MCF 10A (cell line): ENCODE results near the gene UBTD2. TPM values are rescaled to one million over a fixed set of nuclear protein-coding genes. Genes with fewer than 3 reads are reported as not detected.

Experiments
- BruUV-seq: library from RNA; stranded (reverse); fragments of 400-500 nt; replicated peaks from 2 replicates; lab custom pipeline; 2021; lab: Mats Ljungman, UMichigan
- CTCF ChIA-PET: fragments of 300-600 bp; sonication (Branson Sonifier 250); formaldehyde crosslinking; extraction: SDS; loops from one replicate; lab custom pipeline; 2021; ENCODE audit warnings: antibody characterized with exemption, inconsistent platforms; lab: Yijun Ruan, JAX
- POLR2A ChIA-PET: fragments of 300-600, 350-650 bp; sonication (Branson Sonifier 250); formaldehyde crosslinking; extraction: SDS; loops from one replicate; lab custom pipeline; 2020; ENCODE audit warnings: antibody characterized with exemption, inconsistent platforms; lab: Yijun Ruan, JAX
- DNase-seq: peaks from one replicate; pipeline ENCODE4 v3.0.0-alpha.2; 2018; ENCODE audit not compliant: unreplicated experiment
- H3K27ac Mint-ChIP-seq: one replicate; pipeline ENCODE4 v1.8.0; 2022; ENCODE audit warnings: mild to moderate bottlenecking, low read depth, mixed read lengths; ENCODE audit not compliant: unreplicated experiment
- H3K27me3 Mint-ChIP-seq: one replicate; pipeline ENCODE4 v1.8.0; 2022; ENCODE audit warnings: mixed read lengths; ENCODE audit not compliant: insufficient read depth, unreplicated experiment
- H3K36me3 Mint-ChIP-seq: one replicate; pipeline ENCODE4 v1.8.0; 2022; ENCODE audit warnings: mild to moderate bottlenecking, moderate library complexity, mixed read lengths; ENCODE audit not compliant: insufficient read depth, unreplicated experiment
- H3K4me1 Mint-ChIP-seq: one replicate; pipeline ENCODE4 v1.8.0; 2022; ENCODE audit warnings: mixed read lengths; ENCODE audit not compliant: insufficient read depth, unreplicated experiment
- H3K4me3 Mint-ChIP-seq: one replicate; pipeline ENCODE4 v1.8.0; 2022; ENCODE audit warnings: mild to moderate bottlenecking, moderate library complexity, mixed read lengths; ENCODE audit not compliant: unreplicated experiment
- H3K9me3 Mint-ChIP-seq: one replicate; pipeline ENCODE4 v1.8.0; 2022; ENCODE audit warnings: mixed read lengths; ENCODE audit not compliant: unreplicated experiment
- intact Hi-C: fragments of 100-400 bp; cut with micrococcal nuclease; formaldehyde crosslinking; loops from 2 replicates; pipeline ENCODE4 v1.14.1; 2022
- total RNA-seq: library from RNA; stranded (reverse); gene quantifications from 2 replicates; pipeline ENCODE4 v1.2.3, GENCODE V29; 2022
- TF ChIP-seq, protein P1 (sequence below): fragments of 200-600 bp; IDR thresholded peaks from one replicate; pipeline ENCODE4 v1.8.0; 2022; ENCODE audit warnings: antibody characterized with exemption, mild to moderate bottlenecking; ENCODE audit not compliant: unreplicated experiment

The UBTD2 gene
- total RNA-seq, 1 experiment from 2014 or later, result 24.1 TPM

DNA sequence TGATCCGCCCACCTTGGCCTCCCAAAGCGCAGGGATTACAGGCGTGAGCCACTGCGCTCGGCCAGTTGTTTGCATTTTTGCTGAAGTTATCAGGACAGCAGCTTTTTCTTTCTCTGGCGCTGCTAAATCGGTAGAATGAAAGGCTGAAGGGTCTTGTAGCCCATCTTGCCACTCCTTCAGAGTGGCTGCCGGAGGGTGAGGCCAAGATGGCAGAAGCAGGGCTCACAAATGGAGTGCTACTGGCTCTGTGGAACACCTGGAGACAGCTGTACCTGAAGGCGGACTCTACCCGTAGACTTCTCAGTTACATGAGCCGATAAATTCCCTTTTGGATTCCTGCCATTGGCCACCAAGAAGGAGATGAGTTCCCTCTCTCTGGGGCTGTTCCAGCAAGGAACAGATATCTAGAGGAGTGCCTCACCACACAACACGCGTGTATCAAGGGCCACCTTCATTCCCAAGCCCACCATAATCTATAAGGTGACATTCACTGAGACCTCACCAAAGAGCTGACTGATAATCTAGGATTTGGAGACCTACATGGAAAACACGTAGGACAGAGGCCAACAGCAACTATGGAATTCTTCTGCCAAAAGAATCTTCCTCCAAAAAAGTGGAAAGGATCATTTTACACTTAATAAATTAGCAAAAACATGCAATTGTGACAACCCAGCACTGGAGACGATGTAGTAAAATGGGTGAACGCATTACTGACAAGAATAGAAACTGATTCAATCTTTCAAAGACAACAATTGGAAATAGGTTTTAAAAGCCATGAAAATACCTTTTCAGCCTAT, 117.3 kb downstream of the UBTD2 start:
- CTCF ChIA-PET, result interaction anchor here (0.6 to 1.1 kb wide), 3 partner anchors 13 to 60 kb away, joined by 3 read pairs; no protein-coding TSS in a partner anchor
- POLR2A ChIA-PET, result no interaction called here
- Mint-ChIP-seq H3K4me1 (peaks cover 5% of the 10 kb centered on the region), H3K36me3 (peaks cover 15% of the 10 kb centered on the region), H3K27ac (no peak overlapping the region), H3K27me3 (no peaks in the 10 kb centered on the region), H3K9me3 (no peaks in the 10 kb centered on the region), H3K4me3 (no peak overlapping the region)
- BruUV-seq, result no TSS peak
- TF ChIP-seq, protein P1, sequence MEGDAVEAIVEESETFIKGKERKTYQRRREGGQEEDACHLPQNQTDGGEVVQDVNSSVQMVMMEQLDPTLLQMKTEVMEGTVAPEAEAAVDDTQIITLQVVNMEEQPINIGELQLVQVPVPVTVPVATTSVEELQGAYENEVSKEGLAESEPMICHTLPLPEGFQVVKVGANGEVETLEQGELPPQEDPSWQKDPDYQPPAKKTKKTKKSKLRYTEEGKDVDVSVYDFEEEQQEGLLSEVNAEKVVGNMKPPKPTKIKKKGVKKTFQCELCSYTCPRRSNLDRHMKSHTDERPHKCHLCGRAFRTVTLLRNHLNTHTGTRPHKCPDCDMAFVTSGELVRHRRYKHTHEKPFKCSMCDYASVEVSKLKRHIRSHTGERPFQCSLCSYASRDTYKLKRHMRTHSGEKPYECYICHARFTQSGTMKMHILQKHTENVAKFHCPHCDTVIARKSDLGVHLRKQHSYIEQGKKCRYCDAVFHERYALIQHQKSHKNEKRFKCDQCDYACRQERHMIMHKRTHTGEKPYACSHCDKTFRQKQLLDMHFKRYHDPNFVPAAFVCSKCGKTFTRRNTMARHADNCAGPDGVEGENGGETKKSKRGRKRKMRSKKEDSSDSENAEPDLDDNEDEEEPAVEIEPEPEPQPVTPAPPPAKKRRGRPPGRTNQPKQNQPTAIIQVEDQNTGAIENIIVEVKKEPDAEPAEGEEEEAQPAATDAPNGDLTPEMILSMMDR, result no peak
- intact Hi-C loops, result no loop called here
- DNase-seq, result no peak

DNA sequence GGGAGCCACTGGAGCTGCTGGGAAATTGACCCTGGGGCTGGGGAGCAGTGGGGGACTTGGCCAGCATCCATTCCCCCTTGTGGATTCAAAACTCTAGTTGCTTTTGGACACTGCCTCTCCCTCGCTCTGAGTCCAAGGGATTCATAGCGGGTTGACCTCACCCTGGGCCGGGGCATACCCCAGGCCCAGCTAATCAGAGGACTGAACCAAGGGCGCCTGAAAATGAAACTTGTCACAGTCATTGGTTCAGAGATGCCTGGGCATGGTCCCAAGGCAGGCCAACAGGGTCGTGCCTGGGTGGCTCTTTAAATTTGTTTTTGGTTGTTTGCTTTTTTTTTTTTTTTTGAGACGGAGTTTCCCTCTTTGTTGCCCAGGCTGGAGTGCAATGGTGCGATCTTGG, 118.1 kb downstream of the UBTD2 start:
- peaks cover 5% of the 10 kb centered on the region for H3K4me1 Mint-ChIP-seq
- ChIA-PET CTCF (interaction anchor here (0.6 to 1.0 kb wide), 2 partner anchors 14 to 187 kb away, joined by 3 read pairs; no protein-coding TSS in a partner anchor), POLR2A (no interaction called here)
- intact Hi-C loops, result no loop called here
- H3K27ac Mint-ChIP-seq, result no peak overlapping the region
- no peaks in the 10 kb centered on the region for H3K9me3 Mint-ChIP-seq
- H3K4me3 Mint-ChIP-seq, result no peak overlapping the region
- H3K36me3 Mint-ChIP-seq, result peaks cover 16% of the 10 kb centered on the region
- no peak for DNase-seq
- no TSS peak for BruUV-seq
- no peaks in the 10 kb centered on the region for H3K27me3 Mint-ChIP-seq
- TF ChIP-seq, protein P1, result no peak

DNA sequence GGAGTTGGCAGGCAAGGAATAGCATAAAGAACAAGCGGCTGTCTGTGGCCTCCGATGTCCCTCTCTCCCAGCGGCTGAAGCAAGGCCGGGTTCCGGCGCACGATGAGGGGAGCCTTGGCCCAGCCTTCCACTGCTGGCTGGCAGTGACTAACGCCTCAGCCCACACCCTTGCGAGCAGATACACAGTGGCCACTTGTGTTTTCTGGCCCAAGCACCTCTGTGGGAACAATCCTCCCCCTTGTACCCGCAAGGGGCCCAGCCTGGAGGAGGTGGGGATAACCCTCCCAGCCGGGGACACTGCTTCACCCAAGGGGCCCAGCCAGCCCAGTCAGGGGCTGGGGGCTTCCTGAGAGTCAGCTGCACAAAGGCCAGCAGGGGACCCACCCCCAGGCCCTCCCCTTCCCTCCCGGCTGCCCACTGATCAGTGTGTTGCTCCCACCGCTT, 118.8 kb downstream of the UBTD2 start:
- DNase-seq, result no peak
- Mint-ChIP-seq H3K4me1 (peaks cover 5% of the 10 kb centered on the region), H3K4me3 (no peak overlapping the region), H3K27me3 (no peaks in the 10 kb centered on the region), H3K27ac (no peak overlapping the region), H3K36me3 (peaks cover 15% of the 10 kb centered on the region), H3K9me3 (no peaks in the 10 kb centered on the region)
- ChIA-PET POLR2A (no interaction called here), CTCF (interaction anchor here (0.6 kb wide), 1 partner anchor 187 kb away, joined by 3 read pairs; no protein-coding TSS in a partner anchor)
- TF ChIP-seq, protein P1, result no peak
- no TSS peak for BruUV-seq
- intact Hi-C loops, result no loop called here

DNA sequence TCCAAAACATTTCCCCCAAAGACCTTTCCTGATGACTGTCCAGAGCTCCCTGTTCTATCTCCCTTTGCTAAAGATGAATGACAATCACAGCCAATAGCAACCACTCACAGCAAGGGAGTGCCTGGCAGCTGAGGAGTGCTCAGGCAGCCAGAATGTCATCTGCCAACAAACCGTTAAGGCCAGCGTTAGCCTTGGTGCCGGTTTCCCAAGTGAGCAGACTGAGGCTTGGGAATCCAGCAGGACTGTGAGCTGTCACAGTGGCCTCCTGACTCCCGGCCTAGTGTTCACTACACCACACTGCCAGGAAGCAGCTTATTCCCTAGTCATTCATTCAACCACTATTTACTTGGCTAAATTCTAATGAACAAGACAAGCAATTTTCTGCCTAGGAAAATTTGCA, 120.2 kb downstream of the UBTD2 start:
- Mint-ChIP-seq H3K4me1 (peaks cover 5% of the 10 kb centered on the region), H3K27me3 (no peaks in the 10 kb centered on the region), H3K9me3 (no peaks in the 10 kb centered on the region), H3K27ac (no peak overlapping the region), H3K4me3 (no peak overlapping the region), H3K36me3 (peaks cover 10% of the 10 kb centered on the region)
- DNase-seq, result no peak
- BruUV-seq, result no TSS peak
- TF ChIP-seq, protein P1, result no peak
- intact Hi-C loops, result no loop called here
- CTCF ChIA-PET, result interaction anchor here (0.6 to 1.1 kb wide), 2 partner anchors 22 kb away, joined by 3 read pairs; no protein-coding TSS in a partner anchor
- POLR2A ChIA-PET, result interaction anchor here (1.0 kb wide), 1 partner anchor 8 kb away, joined by 4 read pairs; no protein-coding TSS in a partner anchor
